Fibroblast of villous mesenchyme (primary cell): ENCODE measurements around the gene ARMH3. TPM values are rescaled to one million over a fixed set of nuclear protein-coding genes. Genes with fewer than 3 reads are reported as not detected.
A peak's percentile ranks its signal among the peaks of the same experiment; 100 is the strongest.

ENCODE experiments used
- DNase-seq: peaks from one replicate; pipeline ENCODE4 v3.0.0-alpha.2; 2010; ENCODE audit warnings: low read depth
- H3K4me3 ChIP-seq: 2 replicates; pipeline ENCODE4 v1.5.1; 2011; ENCODE audit warnings: low read depth, mild to moderate bottlenecking, low read length
- CTCF ChIP-seq: IDR thresholded peaks from 2 replicates; pipeline ENCODE4 v1.5.1; 2012; ENCODE audit warnings: low read depth, mild to moderate bottlenecking, low read length; ENCODE audit not compliant: insufficient read depth
- total RNA-seq: library from RNA; depleted of rRNA; stranded (reverse); fragments of >200 nt; gene quantifications from 2 replicates; pipeline ENCODE4 v1.2.3, GENCODE V29; 2012

Gene ARMH3
- 7.7 and 10.4 TPM in 2 replicates for total RNA-seq

GRCh38 chr10:102055647-102056419 lies at the start of gene ARMH3:
ARMH3 (minus strand) TSS chr10:102056173; CDS start chr10:102040114, 16,059 bp downstream.
- peak within 1 kb of the TSS; percentile 95 for H3K4me3 ChIP-seq
- TF ChIP-seq CTCF: no peak
- DNase-seq: peak; percentile 97

- TF ChIP-seq CTCF: no peak
- no peak for DNase-seq
- H3K4me3 ChIP-seq: no peak overlapping the region
Observed at GRCh38 chr10:102102421-102102820, 46.4 kb upstream of the ARMH3 start.

- H3K4me3 ChIP-seq: no peak overlapping the region
- DNase-seq: no peak
- TF ChIP-seq CTCF: no peak
Observed at GRCh38 chr10:102101152-102101551, 45.2 kb upstream of the ARMH3 start.

GRCh38 chr10:102096449-102096848 lies 40.5 kb upstream of the ARMH3 start:
- no peak for TF ChIP-seq CTCF
- DNase-seq: no peak
- H3K4me3 ChIP-seq: no peak overlapping the region

- H3K4me3 ChIP-seq: no peak overlapping the region
- DNase-seq: no peak
- no peak for TF ChIP-seq CTCF
Observed at GRCh38 chr10:102090772-102091171, 34.8 kb upstream of the ARMH3 start.

GRCh38 chr10:102086196-102086595 lies 30.2 kb upstream of the ARMH3 start:
- DNase-seq: no peak

More at GRCh38 chr10:102086196-102086595, 30.2 kb upstream of the ARMH3 start:
- no peak for TF ChIP-seq CTCF
- H3K4me3 ChIP-seq: no peak overlapping the region
